Panc1 (cell line): ENCODE measurements around the gene PRCD. TPM values are rescaled to one million over a fixed set of nuclear protein-coding genes. Genes with fewer than 3 reads are reported as not detected.
"Not testable (repeated sequence)": the region's sequence is repeated elsewhere in the genome, so short reads cannot be mapped to it uniquely, and the experiment has no call there.

Experiments used
- ATAC-seq: fragments of 200-7000 bp; cut with Tn5 transposase; 2 replicates; pipeline ENCODE4 v1.9.1; 2020; ENCODE audit warnings: mild to moderate bottlenecking, moderate library complexity
- BruUV-seq: library from RNA; stranded (reverse); fragments of 400-500 nt; replicated peaks from 2 replicates; lab custom pipeline; 2021; lab: Mats Ljungman, UMichigan
- CTCF ChIA-PET: fragments of 300-600 bp; sonication (Branson Sonifier 250); formaldehyde crosslinking; loops from one replicate; lab custom pipeline; 2022; ENCODE audit warnings: antibody characterized with exemption; lab: Charles Lee
- POLR2A ChIA-PET: fragments of 300-600 bp; sonication (Branson Sonifier 250); formaldehyde crosslinking; loops from one replicate; lab custom pipeline; 2022; ENCODE audit warnings: antibody characterized with exemption; lab: Charles Lee
- DNase-seq: peaks from one replicate; pipeline ENCODE4 v3.0.0-alpha.2; 2010; ENCODE audit warnings: low read depth, low spot score
- H3K27ac ChIP-seq: 2 replicates; pipeline ENCODE4 v1.5.1; 2011; ENCODE audit warnings: mild to moderate bottlenecking, low read length, inconsistent platforms
- H3K27me3 ChIP-seq: fragments of 200-500 bp; sonication (Bioruptor generic); 2 replicates; pipeline ENCODE4 v1.6.0; 2014; ENCODE audit warnings: low read length, inconsistent platforms; ENCODE audit not compliant: control insufficient read depth, insufficient read depth
- H3K36me3 ChIP-seq: fragments of 200-500 bp; sonication (Bioruptor generic); 2 replicates; pipeline ENCODE4 v1.5.1; 2014; ENCODE audit warnings: inconsistent platforms, mild to moderate bottlenecking, low read length, moderate library complexity; ENCODE audit not compliant: control insufficient read depth, insufficient read depth
- H3K4me1 ChIP-seq: 2 replicates; pipeline ENCODE4 v1.5.1; 2011; ENCODE audit warnings: inconsistent platforms, mild to moderate bottlenecking, low read length, moderate library complexity; ENCODE audit not compliant: control insufficient read depth, insufficient read depth
- H3K4me3 ChIP-seq, 2 experiments: 2 replicates each; pipeline ENCODE4 v1.5.1; 2011 to 2012; ENCODE audit warnings: low read depth in 2 of 2, low read length in 2 of 2, mild to moderate bottlenecking in 2 of 2, inconsistent platforms in 1 of 2, moderate library complexity in 1 of 2
- H3K9me3 ChIP-seq: fragments of 200-500 bp; sonication (Bioruptor generic); 2 replicates; pipeline ENCODE4 v1.5.1; 2014; ENCODE audit warnings: low read depth, mild to moderate bottlenecking, inconsistent platforms, low read length, moderate library complexity; ENCODE audit not compliant: control insufficient read depth, insufficient read depth
- CTCF ChIP-seq: fragments of 450-650 bp; IDR thresholded peaks from 2 replicates; pipeline ENCODE4 v1.5.1; 2017; ENCODE audit warnings: mild to moderate bottlenecking
- POLR2AphosphoS5 ChIP-seq: IDR thresholded peaks from 2 replicates; pipeline ENCODE4 v1.6.1; 2012; ENCODE audit warnings: mild to moderate bottlenecking, low read depth, low read length, moderate library complexity
- REST ChIP-seq, 2 experiments: IDR thresholded peaks; 2 replicates each; pipeline ENCODE4 v1.6.1; 2011 to 2012; ENCODE audit warnings: low read depth in 2 of 2, control low read depth in 1 of 2, low read length in 1 of 2, mild to moderate bottlenecking in 1 of 2, moderate library complexity in 1 of 2; ENCODE audit not compliant: insufficient read depth in 1 of 2
- SIN3A ChIP-seq: IDR thresholded peaks from 2 replicates; pipeline ENCODE4 v1.6.1; 2012; ENCODE audit warnings: low read depth, mild to moderate bottlenecking, low read length, moderate library complexity, borderline replicate concordance; ENCODE audit not compliant: insufficient read depth
- TCF7L2 ChIP-seq: IDR thresholded peaks from 2 replicates; pipeline ENCODE4 v1.6.1; 2011; ENCODE audit warnings: mild to moderate bottlenecking, low read depth, low read length, inconsistent platforms
- in situ Hi-C: cut with HindIII; loops from 2 replicates; pipeline ENCODE4 v1.10.0; 2016; ENCODE audit warnings: low sequenced_read_pairs, low pct_unique_long_range_greater_than_20kb
- intact Hi-C: fragments of 100-400 bp; cut with micrococcal nuclease; formaldehyde crosslinking; loops from one replicate; pipeline ENCODE4 v1.10.0; 2022; ENCODE audit not compliant: unreplicated experiment
- total RNA-seq: library from RNA; stranded (reverse); gene quantifications from one replicate; pipeline ENCODE4 v1.2.1, GENCODE V29; 2021; ENCODE audit not compliant: unreplicated experiment

The PRCD gene
- total RNA-seq, 1 experiment from 2014 or later: 0.54 TPM

GRCh38 chr17:76513306-76513692 is 26.5 kb upstream of the PRCD start:
- BruUV-seq: no TSS peak
- in situ Hi-C loops: no loop called here
- POLR2A ChIA-PET: no interaction called here
- DNase-seq (no peak), ATAC-seq (no peak)
- Histone ChIP-seq H3K4me3 (no peak overlapping the region), H3K27me3 (no peaks in the 10 kb centered on the region), H3K36me3 (no peaks in the 10 kb centered on the region), H3K9me3 (no peaks in the 10 kb centered on the region), H3K4me1 (no peaks in the 10 kb centered on the region), H3K27ac (no peak overlapping the region)
- TF ChIP-seq CTCF: no peak
- no peak for TF ChIP-seq POLR2AphosphoS5
- TF ChIP-seq REST (IDR thresholded peaks at IDR 0.05; ENCODE audit: insufficient read depth in 1 of 2, low read depth in 2 of 2, low read length in 1 of 2): no peak
- no peak for TF ChIP-seq TCF7L2
- no peak for TF ChIP-seq SIN3A
- intact Hi-C loops: no loop called here
- CTCF ChIA-PET: no interaction called here

- H3K27ac ChIP-seq, H3K4me1 ChIP-seq, ATAC-seq, H3K27me3 ChIP-seq, POLR2A ChIA-PET, BruUV-seq, in situ Hi-C loops, H3K4me3 ChIP-seq, intact Hi-C loops, DNase-seq, H3K9me3 ChIP-seq, H3K36me3 ChIP-seq: not testable (repeated sequence)
- CTCF ChIA-PET: interaction anchor here (0.7 kb wide), 1 partner anchor 24 kb away, joined by 3 read pairs; no protein-coding TSS in a partner anchor
Measured at GRCh38 chr17:76514355-76514754, 25.5 kb upstream of the PRCD start.

- no peak overlapping the region for H3K27ac ChIP-seq
- no peaks in the 10 kb centered on the region for H3K9me3 ChIP-seq
- no peaks in the 10 kb centered on the region for H3K4me1 ChIP-seq
- intact Hi-C loops (no loop called here), in situ Hi-C loops (no loop called here)
- DNase-seq: no peak
- no peak for ATAC-seq
- TF ChIP-seq POLR2AphosphoS5 (no peak), CTCF (no peak), SIN3A (no peak), REST (IDR thresholded peaks at IDR 0.05; ENCODE audit: insufficient read depth in 1 of 2, low read depth in 2 of 2, low read length in 1 of 2) (no peak), TCF7L2 (no peak)
- no peaks in the 10 kb centered on the region for H3K27me3 ChIP-seq
- ChIA-PET CTCF (interaction anchor here (0.7 kb wide), 1 partner anchor 156 kb away, joined by 13 read pairs; no protein-coding TSS in a partner anchor), POLR2A (no interaction called here)
- no TSS peak for BruUV-seq
- no peaks in the 10 kb centered on the region for H3K36me3 ChIP-seq
- H3K4me3 ChIP-seq: no peak overlapping the region
Measured at GRCh38 chr17:76515274-76515949, 24.4 kb upstream of the PRCD start.
